H9 (cell line): ENCODE measurements around the gene NT5C. TPM values are rescaled to one million over a fixed set of nuclear protein-coding genes. Genes with fewer than 3 reads are reported as not detected.

Source experiments
- DNase-seq: peaks from one replicate; pipeline ENCODE4 v3.0.0-alpha.2; 2017
- H2AFZ ChIP-seq: one replicate; pipeline ENCODE4 v1.6.1; 2013; ENCODE audit warnings: mild to moderate bottlenecking, low read length, control low read depth, moderate library complexity
- H2AK5ac ChIP-seq: 2 replicates; pipeline ENCODE4 v1.6.1; 2013; ENCODE audit warnings: low read length, control low read depth, mixed read lengths; ENCODE audit not compliant: insufficient read length
- H2BK120ac ChIP-seq: one replicate; pipeline ENCODE4 v1.6.1; 2013; ENCODE audit warnings: low read depth, mild to moderate bottlenecking, low read length, control low read depth, inconsistent platforms; ENCODE audit not compliant: poor library complexity, severe bottlenecking
- H2BK12ac ChIP-seq: 2 replicates; pipeline ENCODE4 v1.6.1; 2013; ENCODE audit warnings: low read length, control low read depth, mixed read lengths, low read depth; ENCODE audit not compliant: insufficient read length
- H2BK15ac ChIP-seq: 2 replicates; pipeline ENCODE4 v1.6.1; 2013; ENCODE audit warnings: low read depth, low read length, control low read depth
- H2BK20ac ChIP-seq: one replicate; pipeline ENCODE4 v1.6.1; 2013; ENCODE audit warnings: low read depth, mild to moderate bottlenecking, low read length, control low read depth, inconsistent platforms; ENCODE audit not compliant: poor library complexity, severe bottlenecking
- H2BK5ac ChIP-seq: 2 replicates; pipeline ENCODE4 v1.6.1; 2013; ENCODE audit warnings: low read length, control low read depth, mixed read lengths; ENCODE audit not compliant: insufficient read length
- H3K14ac ChIP-seq: 2 replicates; pipeline ENCODE4 v1.6.1; 2013; ENCODE audit warnings: low read length, control low read depth; ENCODE audit not compliant: insufficient read depth
- H3K18ac ChIP-seq: 2 replicates; pipeline ENCODE4 v1.6.1; 2013; ENCODE audit warnings: low read depth, mild to moderate bottlenecking, mixed read lengths, low read length, control low read depth; ENCODE audit not compliant: insufficient read length
- H3K23ac ChIP-seq: 2 replicates; pipeline ENCODE4 v1.6.1; 2013; ENCODE audit warnings: low read length, control low read depth, mixed read lengths, low read depth; ENCODE audit not compliant: insufficient read length
- H3K23me2 ChIP-seq: 2 replicates; pipeline ENCODE4 v1.6.1; 2013; ENCODE audit warnings: low read depth, mild to moderate bottlenecking, mixed read lengths, low read length, control low read depth; ENCODE audit not compliant: insufficient read length, poor library complexity, severe bottlenecking
- H3K27ac ChIP-seq: 2 replicates; pipeline ENCODE4 v1.5.1; 2013; ENCODE audit warnings: low read length, control low read depth, mixed read lengths, low read depth; ENCODE audit not compliant: insufficient read length
- H3K27me3 ChIP-seq: 2 replicates; pipeline ENCODE4 v1.6.1; 2013; ENCODE audit warnings: low read length, control low read depth, inconsistent platforms; ENCODE audit not compliant: insufficient read depth
- H3K4ac ChIP-seq: 2 replicates; pipeline ENCODE4 v1.6.1; 2013; ENCODE audit warnings: low read depth, mild to moderate bottlenecking, control low read depth, inconsistent platforms, low read length, moderate library complexity
- H3K4me1 ChIP-seq: 2 replicates; pipeline ENCODE4 v1.6.1; 2013; ENCODE audit warnings: low read length, control low read depth, inconsistent platforms; ENCODE audit not compliant: insufficient read depth
- H3K4me2 ChIP-seq: 2 replicates; pipeline ENCODE4 v1.6.1; 2013; ENCODE audit warnings: low read length, control low read depth, mixed read lengths; ENCODE audit not compliant: insufficient read length, insufficient read depth
- H3K56ac ChIP-seq: 2 replicates; pipeline ENCODE4 v1.6.1; 2013; ENCODE audit warnings: low read depth, mild to moderate bottlenecking, mixed read lengths, low read length, control low read depth; ENCODE audit not compliant: insufficient read length
- H3K79me1 ChIP-seq: 2 replicates; pipeline ENCODE4 v1.6.1; 2013; ENCODE audit warnings: low read depth, mild to moderate bottlenecking, moderate library complexity, low read length, control low read depth, inconsistent platforms; ENCODE audit not compliant: insufficient read depth, poor library complexity, severe bottlenecking
- H3K79me2 ChIP-seq: 2 replicates; pipeline ENCODE4 v1.6.1; 2013; ENCODE audit warnings: low read length, control low read depth, inconsistent platforms; ENCODE audit not compliant: insufficient read depth
- H3K9ac ChIP-seq: 2 replicates; pipeline ENCODE4 v1.6.1; 2013; ENCODE audit warnings: low read length, control low read depth, mixed read lengths; ENCODE audit not compliant: insufficient read length; ENCODE audit errors: extremely low read depth
- H3K9me3 ChIP-seq: one replicate; pipeline ENCODE4 v1.6.1; 2013; ENCODE audit warnings: low read depth, low read length, inconsistent platforms; ENCODE audit not compliant: control insufficient read depth
- H3T11ph ChIP-seq: one replicate; pipeline ENCODE4 v1.6.1; 2013; ENCODE audit warnings: mild to moderate bottlenecking, low read length, control low read depth, inconsistent platforms
- H4K20me1 ChIP-seq: one replicate; pipeline ENCODE4 v1.6.1; 2013; ENCODE audit not compliant: control insufficient read depth, insufficient read length, insufficient read depth
- H4K5ac ChIP-seq: 2 replicates; pipeline ENCODE4 v1.6.1; 2013; ENCODE audit warnings: low read depth, mild to moderate bottlenecking, mixed read lengths, low read length, control low read depth; ENCODE audit not compliant: insufficient read length
- H4K8ac ChIP-seq: replicated peaks from 2 replicates; pipeline ENCODE4 v1.6.1; 2013; ENCODE audit warnings: low read length, control low read depth, mixed read lengths, low read depth; ENCODE audit not compliant: insufficient read length
- H4K91ac ChIP-seq: 2 replicates; pipeline ENCODE4 v1.6.1; 2013; ENCODE audit warnings: low read depth, mild to moderate bottlenecking, moderate library complexity, mixed read lengths, low read length, control low read depth; ENCODE audit not compliant: insufficient read length
- H3K27ac Mint-ChIP-seq, 3 experiments: 2 replicates in 2 of 3; 3 replicates in 1 of 3; pipeline ENCODE4 v1.8.0; 2020 to 2021; ENCODE audit warnings: mixed read lengths in 3 of 3, mild to moderate bottlenecking in 1 of 3, moderate library complexity in 1 of 3
- H3K27me3 Mint-ChIP-seq: 2 replicates; pipeline ENCODE4 v1.8.0; 2021; ENCODE audit warnings: low read depth, mild to moderate bottlenecking, moderate library complexity, mixed read lengths
- H3K36me3 Mint-ChIP-seq, 3 experiments: 2 replicates in 2 of 3; 3 replicates in 1 of 3; pipeline ENCODE4 v1.8.0; 2020 to 2021; ENCODE audit warnings: low read depth in 3 of 3, mixed read lengths in 3 of 3; ENCODE audit not compliant: insufficient read depth in 1 of 3
- H3K4me1 Mint-ChIP-seq, 2 experiments: 2 replicates each; pipeline ENCODE4 v1.8.0; 2020; ENCODE audit warnings: mixed read lengths in 2 of 2
- H3K4me3 Mint-ChIP-seq, 2 experiments: 2 replicates in 1 of 2; 3 replicates in 1 of 2; pipeline ENCODE4 v1.8.0; 2020 to 2021; ENCODE audit warnings: mild to moderate bottlenecking in 2 of 2, mixed read lengths in 2 of 2, moderate library complexity in 1 of 2
- H3K9me3 Mint-ChIP-seq, 2 experiments: 2 replicates in 1 of 2; 3 replicates in 1 of 2; pipeline ENCODE4 v1.8.0; 2020; ENCODE audit warnings: mild to moderate bottlenecking in 2 of 2, mixed read lengths in 2 of 2, moderate library complexity in 1 of 2
- CTCF ChIP-seq: fragments of 200-600 bp; sonication (generic); conservative IDR thresholded peaks from 3 replicates; pipeline ENCODE4 v1.8.0; 2021; ENCODE audit warnings: antibody characterized with exemption, mild to moderate bottlenecking
- WGBS: extraction: QIAGEN DNeasy Blood & Tissue Kit; methylation state at CpG from one replicate; pipeline ENCODE4 v1.1.7; 2013; ENCODE audit warnings: missing lambda C conversion rate, low lambda C conversion rate, mixed read lengths; ENCODE audit not compliant: insufficient read length; ENCODE audit errors: extremely low coverage; 5-methylcytosine and 5-hydroxymethylcytosine counted together
- total RNA-seq: library from RNA; stranded (reverse); gene quantifications from 2 replicates; pipeline ENCODE4 v1.2.1, GENCODE V29; 2021

NT5C gene
- total RNA-seq, 1 experiment from 2014 or later, result 77.7 TPM

DNA sequence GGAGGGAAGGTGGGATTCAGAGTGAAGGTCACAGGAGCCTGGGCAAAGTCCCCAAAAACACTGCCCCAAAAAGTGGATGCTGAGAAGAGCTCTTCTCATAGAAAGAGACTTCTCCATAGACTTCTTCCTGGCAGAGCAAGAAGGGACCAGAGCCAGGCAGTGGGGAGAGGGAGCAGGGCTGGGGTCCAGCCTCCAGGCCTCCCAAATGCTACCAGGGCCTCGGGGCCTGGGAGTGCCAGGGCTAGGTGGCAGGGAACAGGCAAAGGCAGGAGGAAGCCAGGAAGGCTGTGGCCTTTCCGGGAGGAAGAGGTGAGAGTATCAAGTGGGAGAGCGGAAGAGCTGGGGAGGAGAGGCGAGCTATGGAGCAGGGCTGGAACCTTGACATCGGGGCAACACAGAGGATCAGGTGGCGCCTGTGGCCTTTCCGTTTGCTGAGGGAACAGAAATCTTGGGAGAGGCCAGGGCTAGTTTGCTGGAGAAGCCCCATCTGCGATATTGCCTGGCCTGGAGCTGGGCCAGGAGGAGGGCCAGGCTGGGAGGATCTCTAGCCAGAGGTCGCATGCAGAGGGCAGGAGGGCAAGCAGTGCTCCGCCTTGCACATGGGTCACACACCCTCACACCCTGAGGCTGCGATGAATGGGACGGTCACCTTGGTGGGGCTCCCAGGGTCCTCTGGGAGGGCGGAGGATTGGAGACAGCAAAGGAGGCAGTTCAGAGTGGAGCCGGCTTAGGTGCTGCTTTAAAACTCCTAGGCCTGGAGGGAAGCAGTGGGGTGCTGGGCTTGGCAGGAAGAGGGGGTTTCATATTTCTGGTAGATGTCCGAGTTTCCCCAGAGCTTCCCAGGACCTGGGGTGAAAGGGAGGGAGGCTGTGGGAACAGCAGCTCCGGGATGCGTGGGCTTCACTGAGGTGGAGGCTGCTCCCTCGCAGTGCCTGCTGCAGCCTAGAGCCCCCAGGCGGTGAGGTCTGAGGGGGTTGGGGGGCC lies 40.4 kb downstream of the NT5C start:
- H3K14ac ChIP-seq, result peak overlapping the region; percentile 73; the same call in 1 of the 2 replicates
- H4K91ac ChIP-seq, result no peak overlapping the region
- no peak overlapping the region for H3K4ac ChIP-seq
- no peak overlapping the region for H2BK5ac ChIP-seq
- Mint-ChIP-seq H3K4me3 (peak overlapping the region in 1 of 2 experiments; percentile 59; a peak in 2 of 5 replicates), H3K4me1 (peaks cover 46 to 53% of the 10 kb centered on the region in 2 experiments), H3K36me3 (peaks cover 2 to 8% (median 4%) of the 10 kb centered on the region in 3 experiments; a peak in 6 of 7 replicates), H3K9me3 (no peaks in the 10 kb centered on the region), H3K27ac (peak overlapping the region; percentile 87 to 92 (median 90)), H3K27me3 (no peaks in the 10 kb centered on the region)
- no peaks in the 10 kb centered on the region for H3K79me1 ChIP-seq
- H3K56ac ChIP-seq, result no peak overlapping the region
- H2BK120ac ChIP-seq, result no peak overlapping the region
- peaks cover 7% of the 10 kb centered on the region for H3K23me2 ChIP-seq
- H3K9me3 ChIP-seq, result no peaks in the 10 kb centered on the region
- H2BK15ac ChIP-seq, result no peak overlapping the region
- H3K27ac ChIP-seq, result no peak overlapping the region
- no peak overlapping the region for H4K8ac ChIP-seq
- no peak overlapping the region for H3T11ph ChIP-seq
- H3K18ac ChIP-seq, result no peak overlapping the region
- WGBS, result no CpG with 5 or more reads among the region's 19 CpGs
- H3K9ac ChIP-seq, result no peak overlapping the region
- peaks cover 7% of the 10 kb centered on the region; the same call in 1 of the 2 replicates for H3K4me1 ChIP-seq
- TF ChIP-seq CTCF, result no peak
- H2AK5ac ChIP-seq, result no peak overlapping the region
- H3K27me3 ChIP-seq, result no peaks in the 10 kb centered on the region
- no peaks in the 10 kb centered on the region for H4K20me1 ChIP-seq
- no peak overlapping the region for H4K5ac ChIP-seq
- DNase-seq, result peak; percentile 55
- H3K4me2 ChIP-seq, result no peak overlapping the region
- H2BK20ac ChIP-seq, result no peak overlapping the region
- no peaks in the 10 kb centered on the region; the same call in 1 of the 2 replicates for H3K79me2 ChIP-seq
- H2BK12ac ChIP-seq, result no peak overlapping the region
- no peak overlapping the region for H2AFZ ChIP-seq
- H3K23ac ChIP-seq, result no peak overlapping the region
